Measurements from ENCODE around the gene HACE1.
"Not testable (repeated sequence)": the region's sequence is repeated elsewhere in the genome, so short reads cannot be mapped to it uniquely, and the experiment has no call there.

HACE1 gene
- 26.4 to 33.2 (median 28.2) reads per million in 4 experiments for total RNA-seq

- DNase-seq: peak; percentile 74
Measured at GRCh38 chr6:104859225-104860146, at the start of gene HACE1. TSS of gene HACE1 (minus strand) at chr6:104859919. CDS start at chr6:104859642, 277 bp downstream.

- DNase-seq: no peak
Measured at GRCh38 chr6:104908888-104909525, 49.3 kb upstream of the HACE1 start.

- no peak for DNase-seq
Measured at GRCh38 chr6:104908031-104908887, 48.5 kb upstream of the HACE1 start.

- not testable (repeated sequence) for DNase-seq
Measured at GRCh38 chr6:104898893-104899292, 39.2 kb upstream of the HACE1 start.

GRCh38 chr6:104896914-104897313 is 37.2 kb upstream of the HACE1 start:
- no peak for DNase-seq

- no peak for DNase-seq
Measured at GRCh38 chr6:104888066-104888465, 28.3 kb upstream of the HACE1 start.

GRCh38 chr6:104887350-104887749 is 27.6 kb upstream of the HACE1 start:
- no peak for DNase-seq

GRCh38 chr6:104885518-104886043 is 25.9 kb upstream of the HACE1 start:
- no peak for DNase-seq

- DNase-seq: no peak
Measured at GRCh38 chr6:104884867-104885517, 25.3 kb upstream of the HACE1 start.

GRCh38 chr6:104881964-104882668 is 22.4 kb upstream of the HACE1 start:
- no peak for DNase-seq

GRCh38 chr6:104862456-104862855 is 2.7 kb upstream of the HACE1 start:
- DNase-seq: no peak

GRCh38 chr6:104860221-104860620 is 502 bp upstream of the HACE1 start:
- DNase-seq: no peak

- no peak for DNase-seq
Measured at GRCh38 chr6:104858642-104859041, 1.1 kb downstream of the HACE1 start.

GRCh38 chr6:104855507-104855906 is 4.2 kb downstream of the HACE1 start:
- no peak for DNase-seq

- not testable (repeated sequence) for DNase-seq
Measured at GRCh38 chr6:104847721-104848120, 12.0 kb downstream of the HACE1 start.

GRCh38 chr6:104843229-104843628 is 16.5 kb downstream of the HACE1 start:
- DNase-seq: no peak

- DNase-seq: no peak
Measured at GRCh38 chr6:104837158-104837557, 22.6 kb downstream of the HACE1 start.

GRCh38 chr6:104836479-104837020 is 23.2 kb downstream of the HACE1 start:
- not testable (repeated sequence) for DNase-seq

- DNase-seq: no peak
Measured at GRCh38 chr6:104835782-104836181, 23.9 kb downstream of the HACE1 start.

GRCh38 chr6:104829183-104829958 is 30.3 kb downstream of the HACE1 start:
- DNase-seq: no peak

Measured in effector CD8-positive, alpha-beta T cell (primary cell).